Type B pancreatic cell (in vitro differentiated cells): ENCODE measurements around the gene SYNDIG1. TPM values are rescaled to one million over a fixed set of nuclear protein-coding genes. Genes with fewer than 3 reads are reported as not detected.
A peak's percentile ranks its signal among the peaks of the same experiment; 100 is the strongest.

Experiments used
- DNase-seq: peaks from one replicate; pipeline ENCODE4 v3.0.0; 2021; ENCODE audit warnings: mixed read lengths; ENCODE audit not compliant: unreplicated experiment; ENCODE audit errors: extremely low spot score
- H3K27ac Mint-ChIP-seq: 2 replicates; pipeline ENCODE4 v1.8.0; 2021; ENCODE audit warnings: mild to moderate bottlenecking, mixed read lengths
- H3K27me3 Mint-ChIP-seq: 2 replicates; pipeline ENCODE4 v1.8.0; 2021; ENCODE audit warnings: mixed read lengths
- H3K36me3 Mint-ChIP-seq: 2 replicates; pipeline ENCODE4 v1.8.0; 2021; ENCODE audit warnings: mixed read lengths
- H3K4me1 Mint-ChIP-seq: one replicate; pipeline ENCODE4 v1.8.0; 2021; ENCODE audit warnings: mixed read lengths; ENCODE audit not compliant: unreplicated experiment
- H3K4me3 Mint-ChIP-seq: 2 replicates; pipeline ENCODE4 v1.8.0; 2021; ENCODE audit warnings: mild to moderate bottlenecking, mixed read lengths
- H3K9me3 Mint-ChIP-seq: 2 replicates; pipeline ENCODE4 v1.8.0; 2021; ENCODE audit warnings: mixed read lengths
- CTCF ChIP-seq: fragments of 200-600 bp; sonication (generic); conservative IDR thresholded peaks from 2 replicates; pipeline ENCODE4 v1.5.0; 2021; ENCODE audit warnings: antibody characterized with exemption, mild to moderate bottlenecking
- total RNA-seq: library from RNA; stranded (reverse); gene quantifications from 2 replicates; pipeline ENCODE4 v1.2.1, GENCODE V29; 2021; ENCODE audit warnings: low replicate concordance

Gene SYNDIG1
- total RNA-seq, 1 donor from 2014 or later = 4.3 TPM

DNA sequence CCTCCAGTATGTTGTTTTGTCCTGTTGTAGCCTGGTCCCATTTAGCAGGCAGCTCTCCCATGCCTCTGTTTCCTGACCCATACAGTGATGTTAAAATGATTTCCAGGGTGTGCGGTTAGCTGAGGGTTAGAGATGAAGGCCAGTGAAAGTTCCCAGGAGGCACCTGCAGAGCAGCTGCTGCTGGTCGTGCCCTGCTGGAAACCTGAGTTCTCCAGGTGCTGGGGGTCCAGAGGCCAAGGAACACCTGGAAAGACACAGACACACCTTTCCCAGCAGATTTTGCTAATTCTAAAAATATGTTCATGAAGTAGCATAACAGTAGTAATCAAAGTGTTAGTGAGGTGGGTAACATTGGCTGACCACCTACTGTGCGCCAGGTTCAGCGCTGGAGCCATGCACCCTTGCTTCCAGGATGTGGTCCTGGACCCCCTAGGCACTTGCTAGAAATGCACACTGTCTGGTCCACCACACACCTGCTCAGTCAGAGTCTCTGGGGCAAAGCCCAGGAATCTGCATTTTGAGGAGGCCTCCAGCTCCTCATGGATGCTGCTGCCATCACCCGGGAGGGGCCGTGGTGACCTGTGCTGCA lies 118.7 kb downstream of the SYNDIG1 start:
- DNase-seq = no peak
- Mint-ChIP-seq H3K27me3 (peaks cover 3% of the 10 kb centered on the region), H3K4me3 (no peak overlapping the region), H3K27ac (no peak overlapping the region), H3K36me3 (peaks cover 2% of the 10 kb centered on the region), H3K9me3 (no peaks in the 10 kb centered on the region), H3K4me1 (no peaks in the 10 kb centered on the region)
- TF ChIP-seq CTCF = no peak

DNA sequence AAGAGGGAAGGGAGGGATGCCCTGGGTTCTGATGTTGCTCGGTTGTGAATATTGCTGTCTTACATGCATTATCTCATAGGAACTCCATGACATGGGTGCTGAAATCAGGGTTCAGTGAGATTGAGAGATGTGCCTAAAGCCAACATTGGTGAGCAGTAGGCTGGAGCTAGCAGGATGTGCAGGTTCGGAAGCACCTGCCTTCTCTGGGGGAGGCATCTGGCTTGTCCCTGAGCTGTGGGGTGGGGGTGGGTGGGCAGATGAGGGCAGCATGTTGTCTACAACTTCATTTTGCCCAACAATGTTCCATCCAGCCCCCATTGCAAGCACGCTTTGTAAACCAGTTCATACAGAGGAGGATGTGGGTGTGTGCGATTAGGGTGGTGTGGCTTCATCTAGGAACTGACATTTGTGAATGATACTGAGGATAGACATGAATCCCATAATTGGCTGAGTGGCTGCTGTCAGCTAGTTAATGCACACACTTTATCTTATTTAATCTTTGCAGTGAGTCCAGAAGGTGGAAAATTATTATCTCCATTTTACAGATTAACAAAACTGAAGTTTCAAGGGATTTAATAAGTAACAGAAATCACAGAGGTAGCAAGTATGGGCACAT lies 119.4 kb downstream of the SYNDIG1 start:
- Mint-ChIP-seq H3K9me3 (no peaks in the 10 kb centered on the region), H3K27ac (no peak overlapping the region), H3K4me3 (no peak overlapping the region), H3K36me3 (peaks cover 4% of the 10 kb centered on the region), H3K27me3 (peaks cover 3% of the 10 kb centered on the region), H3K4me1 (no peaks in the 10 kb centered on the region)
- TF ChIP-seq CTCF = no peak
- no peak for DNase-seq

GRCh38 chr20:24589381-24589780 lies 120.0 kb downstream of the SYNDIG1 start:
- Mint-ChIP-seq H3K27me3 (peaks cover 3% of the 10 kb centered on the region), H3K36me3 (peaks cover 4% of the 10 kb centered on the region), H3K27ac (no peak overlapping the region), H3K9me3 (no peaks in the 10 kb centered on the region), H3K4me3 (no peak overlapping the region), H3K4me1 (no peaks in the 10 kb centered on the region)
- TF ChIP-seq CTCF = no peak
- no peak for DNase-seq

DNA sequence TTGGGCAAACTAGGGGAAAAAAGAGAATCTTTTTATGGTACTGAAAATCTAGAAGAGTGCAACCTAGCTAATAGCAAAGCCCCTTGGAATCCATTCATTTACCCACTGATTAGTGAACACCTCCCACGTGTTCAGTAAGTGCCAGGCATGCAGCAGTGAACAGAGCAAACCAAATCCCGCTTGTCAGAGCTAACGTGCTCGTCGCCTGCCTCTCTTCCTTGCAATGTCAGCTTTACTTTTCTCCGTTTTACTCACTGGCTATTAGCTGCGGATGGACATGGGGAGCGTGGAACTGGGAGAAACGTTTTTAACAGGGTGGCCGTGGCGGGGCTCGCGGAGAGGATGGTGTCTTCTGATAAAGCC lies 120.4 kb downstream of the SYNDIG1 start:
- no peak for TF ChIP-seq CTCF
- Mint-ChIP-seq H3K4me1 (no peaks in the 10 kb centered on the region), H3K9me3 (no peaks in the 10 kb centered on the region), H3K36me3 (peaks cover 4% of the 10 kb centered on the region), H3K27me3 (peaks cover 3% of the 10 kb centered on the region), H3K27ac (no peak overlapping the region), H3K4me3 (no peak overlapping the region)
- DNase-seq = no peak

- peaks cover 3% of the 10 kb centered on the region for H3K27me3 Mint-ChIP-seq
- no peaks in the 10 kb centered on the region for H3K4me1 Mint-ChIP-seq
These were observed 121.0 kb downstream of the SYNDIG1 start for GRCh38 chr20:24590178-24590982.

More at GRCh38 chr20:24590178-24590982, 121.0 kb downstream of the SYNDIG1 start:
- H3K4me3 Mint-ChIP-seq = no peak overlapping the region
- TF ChIP-seq CTCF = no peak
- H3K27ac Mint-ChIP-seq = no peak overlapping the region
- peak; percentile 60 for DNase-seq
- H3K9me3 Mint-ChIP-seq = no peaks in the 10 kb centered on the region
- peaks cover 4% of the 10 kb centered on the region for H3K36me3 Mint-ChIP-seq
